NCI-H748 (cell line): Measurements from ENCODE around the gene AFG3L2.
"Not testable (repeated sequence)": the region's sequence is repeated elsewhere in the genome, so short reads cannot be mapped to it uniquely, and the experiment has no call there.

Source experiments
- DNase-seq: peaks from one replicate; lab custom pipeline; 2025; ENCODE audit not compliant: unreplicated experiment; lab: John Stamatoyannopoulos, UW

The AFG3L2 gene

DNA sequence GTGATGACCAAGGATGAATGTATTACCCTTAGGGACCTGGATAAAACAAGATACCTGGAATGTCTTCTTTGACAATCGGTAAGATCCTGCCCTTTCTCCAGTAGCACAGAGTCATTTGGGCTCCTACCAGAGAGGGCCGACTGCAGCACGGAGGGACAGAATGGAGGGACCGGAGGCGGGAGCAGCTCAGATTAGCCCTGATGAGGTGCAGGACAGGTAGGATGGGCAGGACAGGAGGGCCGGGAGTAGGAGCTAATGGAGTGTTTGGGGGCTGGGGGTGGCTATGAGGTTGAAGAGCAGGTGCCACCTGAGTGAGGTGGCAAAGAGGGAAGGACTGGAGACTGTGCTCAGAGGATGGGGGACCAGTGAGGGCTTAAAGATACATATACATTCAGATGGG, 20.8 kb upstream of the AFG3L2 start:
- no peak for DNase-seq

DNA sequence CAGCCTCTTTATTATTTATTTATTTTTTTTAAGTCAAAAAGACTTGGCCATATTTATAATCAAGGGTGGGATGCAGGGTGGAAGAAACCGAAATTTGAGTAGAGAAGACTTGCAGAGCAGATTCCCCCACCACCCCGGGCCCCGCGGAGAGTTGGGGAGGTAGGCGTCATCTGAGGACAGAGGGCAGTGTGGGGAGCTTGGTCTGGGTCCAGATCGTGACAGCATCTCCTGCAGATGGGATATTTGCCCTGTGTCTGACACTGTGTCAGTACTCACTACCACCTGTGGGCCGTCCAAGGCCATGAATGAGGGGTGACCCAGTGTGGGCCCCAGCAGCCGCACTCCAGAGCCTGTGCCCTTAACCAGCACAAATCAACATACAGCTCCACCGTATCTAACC, 20.2 kb upstream of the AFG3L2 start:
- no peak for DNase-seq

- DNase-seq: peak; percentile 27
These were observed 17.4 kb upstream of the AFG3L2 start for GRCh38 chr18:12394428-12394827.

DNA sequence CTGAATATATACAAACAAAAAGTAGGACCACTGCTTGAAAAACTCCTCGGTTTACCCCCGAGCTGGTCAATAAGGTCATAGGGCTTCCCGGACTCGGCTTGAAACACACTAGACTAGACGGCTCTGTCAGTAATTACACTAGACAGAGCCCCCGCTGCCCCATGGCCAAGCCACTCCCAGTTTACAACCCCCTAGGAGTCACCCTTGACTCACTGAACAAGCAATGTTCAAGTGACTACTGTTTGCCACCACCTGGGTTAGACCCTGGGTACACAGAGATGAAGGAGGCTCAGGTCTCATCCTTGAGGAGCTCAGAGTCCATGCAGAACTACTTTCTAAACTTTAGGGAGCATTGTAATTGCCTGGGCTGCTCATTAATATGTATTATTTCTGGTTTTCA, 17.0 kb upstream of the AFG3L2 start:
- DNase-seq: no peak

GRCh38 chr18:12393510-12393909, 16.5 kb upstream of the AFG3L2 start:
- no peak for DNase-seq

- peak; percentile 74 for DNase-seq
These were observed 14.6 kb upstream of the AFG3L2 start for GRCh38 chr18:12391487-12392165.

DNA sequence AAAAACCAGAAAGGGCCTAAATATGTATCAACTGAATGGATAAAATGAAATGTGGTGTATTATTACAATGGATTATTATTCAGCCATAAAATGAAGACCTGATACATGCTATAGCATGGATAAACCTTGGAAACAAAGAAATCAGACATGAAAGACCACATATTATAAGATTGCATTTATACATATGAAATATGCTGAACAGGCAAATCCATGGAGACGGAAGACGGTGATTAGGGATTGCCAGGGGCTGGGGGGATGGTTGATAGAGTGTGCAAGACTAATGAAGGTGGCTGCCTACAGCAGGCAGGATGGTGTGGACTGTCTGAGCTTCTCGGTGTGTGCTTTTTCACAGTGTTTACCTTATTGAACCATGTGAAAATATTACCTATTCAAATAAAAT, 11.4 kb upstream of the AFG3L2 start:
- DNase-seq: no peak

DNA sequence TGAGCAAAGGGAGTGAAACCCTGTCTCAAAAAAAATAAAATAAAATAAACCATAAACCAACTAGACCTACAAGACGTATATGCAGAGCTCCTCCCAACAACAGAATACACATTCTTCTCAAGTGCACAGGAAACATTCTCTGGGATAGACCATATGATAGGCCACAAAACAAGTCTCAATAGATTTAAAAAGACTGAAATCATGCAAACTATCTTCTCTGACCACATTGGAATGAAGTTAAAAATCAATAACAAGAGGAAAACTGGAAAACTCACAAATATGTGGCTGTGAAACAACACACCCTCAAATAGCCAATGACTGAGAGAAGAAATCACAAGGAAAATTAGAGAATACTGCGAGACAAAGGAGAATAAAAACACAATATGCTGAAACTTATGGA, 7.2 kb upstream of the AFG3L2 start:
- no peak for DNase-seq

- DNase-seq: not testable (repeated sequence)
These were observed 6.7 kb upstream of the AFG3L2 start for GRCh38 chr18:12383759-12384158.

DNA sequence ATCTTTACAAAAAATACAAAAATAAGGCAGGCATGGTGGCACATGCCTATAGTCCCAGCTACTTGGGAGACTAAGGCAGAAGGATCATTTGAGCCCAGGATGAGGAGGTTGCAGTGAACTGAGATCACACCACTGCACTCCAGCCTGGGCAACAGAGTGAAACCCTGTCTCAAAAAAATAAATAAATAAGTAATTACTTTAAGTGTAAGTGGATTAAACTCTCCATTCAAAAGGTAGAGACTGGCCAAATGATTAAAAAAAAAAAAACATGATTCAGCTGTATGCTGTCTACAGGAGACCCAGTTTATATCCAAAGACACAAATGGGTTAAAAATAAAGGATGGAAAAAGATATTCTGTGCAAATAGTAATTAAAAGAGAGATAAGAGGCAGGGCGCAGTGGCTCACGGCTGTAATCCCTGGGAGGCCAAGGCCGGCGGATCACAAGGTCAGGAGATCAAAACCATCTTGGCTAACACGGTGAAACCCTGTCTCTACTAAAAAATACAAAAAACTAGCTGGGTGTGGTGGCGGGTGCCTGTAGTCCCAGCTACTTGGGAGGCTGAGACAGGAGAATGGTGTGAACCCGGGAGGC, 5.3 kb upstream of the AFG3L2 start:
- not testable (repeated sequence) for DNase-seq

DNA sequence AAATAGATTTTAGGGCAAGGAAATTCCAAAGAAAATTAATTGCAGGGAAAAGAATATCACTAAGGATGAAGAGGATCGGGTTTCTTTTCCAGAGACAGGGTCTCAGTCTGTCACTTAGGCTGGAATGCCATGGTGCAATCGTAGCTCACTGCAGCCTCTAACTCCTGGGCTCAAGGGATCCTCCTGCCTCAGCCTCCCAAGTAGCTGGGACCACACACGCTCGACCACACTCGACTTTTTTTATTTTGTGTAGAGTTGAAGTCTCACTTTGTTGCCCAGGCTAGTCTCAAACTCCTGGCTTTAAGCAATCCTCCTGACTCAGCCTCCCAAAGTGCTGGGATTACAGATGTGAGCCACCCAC, 1.2 kb upstream of the AFG3L2 start:
- DNase-seq: not testable (repeated sequence)

DNA sequence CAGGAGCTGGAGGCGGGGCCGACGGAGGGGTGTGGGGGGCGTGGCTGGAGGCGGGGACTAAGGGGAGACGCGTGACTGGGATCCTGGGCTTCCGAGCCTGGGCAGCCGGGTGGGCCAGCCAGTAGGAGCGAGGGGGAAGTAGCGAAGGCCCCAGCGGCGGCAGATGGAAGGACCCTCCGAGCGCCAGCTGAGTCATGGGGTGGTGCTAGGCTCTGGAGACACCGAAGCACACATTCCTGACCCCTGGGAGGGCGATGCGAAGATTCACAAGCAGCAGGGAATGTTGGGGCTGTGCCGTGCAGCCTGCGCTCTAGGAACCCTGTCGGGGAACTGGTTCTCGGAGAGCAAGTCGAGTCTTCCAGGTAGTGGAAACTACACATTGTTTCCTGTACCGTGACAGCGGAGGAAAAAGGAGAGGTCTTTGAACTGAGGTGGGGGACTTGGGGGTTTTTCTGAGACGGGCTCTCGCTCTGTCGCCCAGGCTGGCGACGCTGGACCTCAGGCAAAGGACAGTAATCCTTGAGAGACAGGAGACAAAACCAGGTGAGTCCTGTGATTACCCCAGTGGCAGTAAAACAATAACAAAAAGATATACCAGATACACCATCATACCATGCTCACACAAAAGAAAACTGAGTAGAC, 650 bp upstream of the AFG3L2 start:
- DNase-seq: no peak

GRCh38 chr18:12376034-12376753, 833 bp downstream of the AFG3L2 start:
- peak; percentile 54 for DNase-seq

DNA sequence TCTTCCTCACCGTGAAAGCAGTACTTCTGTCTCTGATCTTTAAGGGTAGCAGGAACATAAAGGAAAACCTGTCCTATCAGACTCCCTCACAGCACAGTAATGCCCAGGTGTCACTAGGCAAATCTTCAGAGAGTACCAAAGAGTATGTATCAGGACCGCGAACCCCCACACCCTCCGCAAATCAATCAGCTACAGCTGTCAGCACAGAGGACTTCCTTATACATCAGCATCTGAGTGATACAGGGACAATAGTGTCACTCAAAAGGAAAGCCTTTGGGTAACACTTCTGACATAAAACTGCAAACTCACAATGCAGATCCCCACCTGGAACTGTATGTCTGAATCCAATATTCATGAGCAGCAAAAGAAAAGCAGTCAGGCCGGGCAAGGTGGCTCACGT, 2.6 kb downstream of the AFG3L2 start:
- DNase-seq: no peak

- no peak for DNase-seq
These were observed 3.3 kb downstream of the AFG3L2 start for GRCh38 chr18:12373771-12374116.

- no peak for DNase-seq
These were observed 3.8 kb downstream of the AFG3L2 start for GRCh38 chr18:12373116-12373770.

GRCh38 chr18:12372406-12372805, 4.6 kb downstream of the AFG3L2 start:
- no peak for DNase-seq

GRCh38 chr18:12371590-12371989, 5.4 kb downstream of the AFG3L2 start:
- no peak for DNase-seq

DNA sequence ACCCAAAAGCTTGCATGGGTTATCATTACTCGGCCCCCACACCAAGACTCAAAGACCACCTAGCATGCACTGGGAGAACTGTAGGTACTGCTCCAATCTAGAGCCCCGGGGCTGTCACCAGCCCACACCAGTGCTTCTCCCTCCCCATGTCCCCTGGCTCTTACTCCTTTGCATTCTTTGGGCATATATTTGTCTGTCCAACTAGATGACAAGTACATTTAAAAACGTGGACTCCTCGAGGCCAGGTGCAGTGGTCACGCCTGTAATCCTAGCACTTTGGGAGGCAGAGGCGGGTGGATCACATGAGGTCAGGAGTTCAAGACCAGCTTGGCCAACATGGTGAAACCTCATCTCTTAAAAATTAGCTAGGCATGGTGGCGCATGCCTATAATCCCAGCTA, 7.8 kb downstream of the AFG3L2 start:
- no peak for DNase-seq

DNA sequence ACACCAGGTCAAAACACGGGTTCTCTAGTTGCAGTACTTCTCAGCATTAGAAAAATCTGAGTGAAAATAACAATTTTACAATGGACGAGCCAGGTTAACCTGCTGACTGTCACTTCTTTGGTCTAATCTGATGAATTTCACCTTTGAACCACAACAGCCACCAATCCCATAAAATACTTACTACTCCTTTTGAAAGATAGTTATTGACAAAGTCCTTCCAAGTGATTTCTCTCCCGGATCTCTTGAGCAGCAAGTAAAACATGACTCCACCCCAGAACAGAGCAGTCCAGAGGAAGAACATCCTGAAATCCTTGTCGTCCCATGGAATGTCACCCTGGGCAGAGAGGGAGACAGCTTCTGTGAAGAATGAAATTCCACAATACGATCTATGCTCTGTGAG, 10.2 kb downstream of the AFG3L2 start:
- no peak for DNase-seq

DNA sequence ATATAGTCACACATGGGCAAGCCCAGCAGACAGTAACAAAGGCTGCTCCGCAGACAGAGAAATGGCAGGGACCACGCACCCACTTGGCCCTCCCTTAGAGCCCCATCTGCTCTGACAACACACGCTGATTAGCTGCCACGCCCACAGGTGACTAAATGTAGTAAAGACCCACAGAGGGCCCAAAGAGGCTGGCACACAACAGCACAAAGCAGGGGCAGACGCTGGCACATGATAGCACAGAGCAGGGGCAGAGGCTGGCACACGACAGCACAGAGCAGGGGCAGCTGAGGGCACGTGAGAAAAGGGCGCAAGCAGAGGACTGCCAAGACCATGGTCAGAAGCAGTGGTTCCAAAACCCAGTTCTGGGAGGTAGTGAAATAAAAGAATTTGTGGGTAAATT, 10.6 kb downstream of the AFG3L2 start:
- no peak for DNase-seq
